Measurements from ENCODE around the gene CLDN24. TPM values are rescaled to one million over a fixed set of nuclear protein-coding genes. Genes with fewer than 3 reads are reported as not detected.

The CLDN24 gene
- total RNA-seq, 1 donor from 2014 or later, result not detected

- POLR2A ChIA-PET, result no interaction called here
- H3K36me3 Mint-ChIP-seq (ENCODE audit: low read depth), result no peaks in the 10 kb centered on the region
- DNase-seq (no peak), ATAC-seq (ENCODE audit: low read depth) (no peak)
- H3K4me1 Mint-ChIP-seq, result no peaks in the 10 kb centered on the region
- TF ChIP-seq CTCF (IDR thresholded peaks at IDR 0.05), result no peak
- H3K9me3 Mint-ChIP-seq, result no peaks in the 10 kb centered on the region
- intact Hi-C loops (cut with micrococcal nuclease), result no loop called here
- CTCF ChIA-PET, result no interaction called here
- H3K27ac Mint-ChIP-seq, result no peak overlapping the region
- peaks cover 2% of the 10 kb centered on the region for H3K27me3 Mint-ChIP-seq
- no peak overlapping the region for H3K4me3 Mint-ChIP-seq
Measured at GRCh38 chr4:183284258-183284785, 37.9 kb downstream of the CLDN24 start.

- H3K4me3 Mint-ChIP-seq, result no peak overlapping the region
- no peak for ATAC-seq (ENCODE audit: low read depth)
- ChIA-PET CTCF (no interaction called here), POLR2A (no interaction called here)
- H3K27ac Mint-ChIP-seq, result no peak overlapping the region
- H3K9me3 Mint-ChIP-seq, result peaks cover 11% of the 10 kb centered on the region
- DNase-seq, result no peak
- TF ChIP-seq CTCF (IDR thresholded peaks at IDR 0.05), result no peak
- intact Hi-C loops (cut with micrococcal nuclease), result no loop called here
- H3K27me3 Mint-ChIP-seq, result no peaks in the 10 kb centered on the region
- H3K4me1 Mint-ChIP-seq, result no peaks in the 10 kb centered on the region
- no peaks in the 10 kb centered on the region for H3K36me3 Mint-ChIP-seq (ENCODE audit: low read depth)
Measured at GRCh38 chr4:183276106-183276505, 46.1 kb downstream of the CLDN24 start.

- no peaks in the 10 kb centered on the region for H3K27me3 Mint-ChIP-seq
- peaks cover 11% of the 10 kb centered on the region for H3K9me3 Mint-ChIP-seq
- no peak for TF ChIP-seq CTCF (IDR thresholded peaks at IDR 0.05)
- ATAC-seq (ENCODE audit: low read depth) (no peak), DNase-seq (no peak)
- no peaks in the 10 kb centered on the region for H3K36me3 Mint-ChIP-seq (ENCODE audit: low read depth)
- H3K27ac Mint-ChIP-seq, result no peak overlapping the region
- no peaks in the 10 kb centered on the region for H3K4me1 Mint-ChIP-seq
- intact Hi-C loops (cut with micrococcal nuclease), result no loop called here
- ChIA-PET CTCF (interaction anchor here (1.3 kb wide), 1 partner anchor 13 kb away, joined by 3 read pairs; no protein-coding TSS in a partner anchor), POLR2A (no interaction called here)
- no peak overlapping the region for H3K4me3 Mint-ChIP-seq
Measured at GRCh38 chr4:183272384-183272783, 49.8 kb downstream of the CLDN24 start.

Other genes with a start within 250 kb of the CLDN24 start
- 0.47 and 0.76 TPM in 2 replicates for gene WWC2, start 223.2 kb downstream of the CLDN24 start, total RNA-seq
- gene CLDN22, start 2.1 kb downstream of the CLDN24 start, total RNA-seq, result not detected in 2 replicates
- gene CDKN2AIP, start 122.2 kb upstream of the CLDN24 start, total RNA-seq, result 19.9 and 21.8 TPM in 2 replicates
- gene ING2, start 182.6 kb upstream of the CLDN24 start, total RNA-seq, result 4.3 and 5.5 TPM in 2 replicates